Lower leg skin (tissue), 4 donors: Measurements from ENCODE around the gene PTPRN2. TPM values are rescaled to one million over a fixed set of nuclear protein-coding genes. Genes with fewer than 3 reads are reported as not detected.
"Not testable (repeated sequence)": the region's sequence is repeated elsewhere in the genome, so short reads cannot be mapped to it uniquely, and the experiment has no call there.

Experiments
- DNase-seq, 2 donors: peaks; one replicate each; pipeline ENCODE4 v3.0.0-alpha.2; 2019; ENCODE audit warnings: low spot score in 2 of 2
- H3K4me3 ChIP-seq: fragments of 200-600 bp; sonication (generic); 2 replicates; pipeline ENCODE4 v1.5.1; 2017; ENCODE audit warnings: mild to moderate bottlenecking, low read depth; ENCODE audit not compliant: poor library complexity, severe bottlenecking
- CTCF ChIP-seq, 3 donors: fragments of 450-650 bp; IDR thresholded peaks; one replicate each; pipeline ENCODE4 v1.5.1; 2016; ENCODE audit warnings: antibody characterized with exemption in 3 of 3, mild to moderate bottlenecking in 3 of 3, moderate library complexity in 2 of 3
- POLR2A ChIP-seq, 2 donors: fragments of 450-650 bp; IDR thresholded peaks; one replicate each; pipeline ENCODE4 v1.6.1; 2016 to 2017; ENCODE audit warnings: antibody characterized with exemption in 2 of 2, mild to moderate bottlenecking in 1 of 2, moderate library complexity in 1 of 2
- WGBS, 2 donors: methylation state at CpG; one replicate each; pipeline ENCODE4 v1.1.5; 2018; 5-methylcytosine and 5-hydroxymethylcytosine counted together
- intact Hi-C: fragments of 100-400 bp; cut with DNase I; formaldehyde crosslinking; loops from one replicate; pipeline ENCODE4 v1.15.0; 2023; ENCODE audit warnings: low total_unique reads
- total RNA-seq, 4 donors: library from RNA; depleted of rRNA; stranded (reverse); fragments of >200 nt; gene quantifications; one replicate each; pipeline ENCODE4 v1.1.0, GENCODE V29; 2016

The PTPRN2 gene
- total RNA-seq, 4 donors from 2014 or later: 0.11 to 1.6 (median 0.92) TPM

- WGBS, 2 donors: 93 to 94% methylated on average over 2 to 4 of the region's 4 CpGs
- intact Hi-C loops: no loop called here
Measured at GRCh38 chr7:157941210-157941609, 646.4 kb downstream of the PTPRN2 start.

GRCh38 chr7:157940497-157940896 is 647.1 kb downstream of the PTPRN2 start:
- no peak overlapping the region for H3K4me3 ChIP-seq
- WGBS, 2 donors: 86 to 87% methylated on average over 6 to 7 of the region's 7 CpGs
- TF ChIP-seq CTCF (IDR thresholded peaks at IDR 0.05): no peak
- no peak for TF ChIP-seq POLR2A (IDR thresholded peaks at IDR 0.05)
- intact Hi-C loops: no loop called here
- peak in 1 of 2 donors; percentile 12 for DNase-seq

More at GRCh38 chr7:157941210-157941609, 646.4 kb downstream of the PTPRN2 start:
- H3K4me3 ChIP-seq: no peak overlapping the region
- DNase-seq: no peak
- TF ChIP-seq POLR2A (IDR thresholded peaks at IDR 0.05) (no peak), CTCF (IDR thresholded peaks at IDR 0.05) (no peak)

GRCh38 chr7:157938211-157938610 is 649.4 kb downstream of the PTPRN2 start:
- TF ChIP-seq POLR2A (IDR thresholded peaks at IDR 0.05) (no peak), CTCF (IDR thresholded peaks at IDR 0.05) (no peak)
- peak in 1 of 2 donors; percentile 36 for DNase-seq
- no peak overlapping the region for H3K4me3 ChIP-seq
- intact Hi-C loops: no loop called here
- WGBS, 2 donors: 73 to 87% methylated on average over 4 of the region's 4 CpGs

- TF ChIP-seq POLR2A (IDR thresholded peaks at IDR 0.05): no peak
- no peak for TF ChIP-seq CTCF (IDR thresholded peaks at IDR 0.05)
- H3K4me3 ChIP-seq: no peak overlapping the region
- peak in 1 of 2 donors; percentile 78 for DNase-seq
- 88 to 93% methylated on average over 16 of the region's 16 CpGs for WGBS, 2 donors
- intact Hi-C loops: no loop called here
Measured at GRCh38 chr7:157937406-157937805, 650.2 kb downstream of the PTPRN2 start.

- no peak for TF ChIP-seq POLR2A (IDR thresholded peaks at IDR 0.05)
- no peak for TF ChIP-seq CTCF (IDR thresholded peaks at IDR 0.05)
- 77 to 90% methylated on average over 8 of the region's 8 CpGs for WGBS, 2 donors
- intact Hi-C loops: no loop called here
- no peak overlapping the region for H3K4me3 ChIP-seq
- DNase-seq: peak in 1 of 2 donors; percentile 34
Measured at GRCh38 chr7:157936976-157937375, 650.6 kb downstream of the PTPRN2 start.

- intact Hi-C loops, H3K4me3 ChIP-seq: not testable (repeated sequence)
- DNase-seq: peak in 1 of 2 donors; percentile 26
- WGBS, 2 donors: 90 to 93% methylated on average over 11 of the region's 11 CpGs
Measured at GRCh38 chr7:157935721-157936120, 651.9 kb downstream of the PTPRN2 start.

GRCh38 chr7:157933219-157934155 is 654.1 kb downstream of the PTPRN2 start:
- WGBS, 2 donors: 92 to 93% methylated on average over 6 of the region's 6 CpGs
- H3K4me3 ChIP-seq, intact Hi-C loops, DNase-seq: not testable (repeated sequence)
